HCT116 (cell line): Measurements from ENCODE around the gene TLCD3A. TPM values are rescaled to one million over a fixed set of nuclear protein-coding genes. Genes with fewer than 3 reads are reported as not detected.

Experiments
- ATAC-seq: fragments of 200-7000 bp; cut with Tn5 transposase; 2 replicates; pipeline ENCODE4 v1.9.1; 2020; ENCODE audit warnings: mild to moderate bottlenecking, moderate library complexity
- BruUV-seq: library from RNA; stranded (reverse); fragments of 400-500 nt; replicated peaks from 2 replicates; lab custom pipeline; 2021; lab: Mats Ljungman, UMichigan
- CTCF ChIA-PET: fragments of 300-600 bp; sonication (Branson Sonifier 250); formaldehyde crosslinking; loops from one replicate; lab custom pipeline; 2021; ENCODE audit warnings: antibody characterized with exemption; lab: Charles Lee
- POLR2A ChIA-PET: fragments of 300-600, 350-600 bp; sonication (Branson Sonifier 250); formaldehyde crosslinking; loops from one replicate; lab custom pipeline; 2021; ENCODE audit warnings: antibody characterized with exemption; lab: Charles Lee
- RAD21 ChIA-PET, 2 experiments: fragments of 300-600 bp; sonication (Branson Sonifier 250); formaldehyde crosslinking; loops; one replicate each; lab custom pipeline; 2023; ENCODE audit warnings: low total read pairs in 2 of 2; ENCODE audit not compliant: uncharacterized antibody in 2 of 2, unreplicated experiment in 2 of 2, low non-redundant PET in 1 of 2; lab: Charles Lee
- DNase-seq: peaks from one replicate; pipeline ENCODE4 v3.0.0-alpha.2; 2010; ENCODE audit warnings: low read depth, low spot score
- H2AFZ ChIP-seq: fragments of 200-600 bp; shearing (Covaris generic), sonication (generic); 2 replicates; pipeline ENCODE4 v1.6.1; 2017; ENCODE audit warnings: low read depth, mixed run types, mixed read lengths, antibody characterized with exemption, low read length; ENCODE audit not compliant: poor library complexity, severe bottlenecking
- H3K27ac ChIP-seq: 2 replicates; pipeline ENCODE4 v1.5.1; 2012; ENCODE audit warnings: low read depth, low read length
- H3K27me3 ChIP-seq: fragments of 200-600 bp; sonication (generic); 2 replicates; pipeline ENCODE4 v1.6.1; 2016; ENCODE audit warnings: mixed run types, low read length, mixed read lengths; ENCODE audit not compliant: insufficient read depth
- H3K36me3 ChIP-seq, 2 experiments: fragments of 200-500 bp in 1 of 2; fragments of 200-600 bp in 1 of 2; sonication (Bioruptor generic) in 1 of 2; sonication (generic) in 1 of 2; 2 replicates each; pipeline versions ENCODE4 v1.5.1 to v1.6.1; 2014 to 2016; ENCODE audit warnings: low read length in 2 of 2, inconsistent platforms in 1 of 2, mixed read lengths in 1 of 2, mixed run types in 1 of 2; ENCODE audit not compliant: insufficient read depth in 2 of 2, control insufficient read depth in 1 of 2
- H3K4me1 ChIP-seq, 2 experiments: fragments of 200-600 bp in 1 of 2; sonication (generic) in 1 of 2; 2 replicates each; pipeline versions ENCODE4 v1.5.1 to v1.6.1; 2012 to 2017; ENCODE audit warnings: low read length in 2 of 2, inconsistent platforms in 1 of 2, mild to moderate bottlenecking in 1 of 2, mixed read lengths in 1 of 2, mixed run types in 1 of 2, moderate library complexity in 1 of 2; ENCODE audit not compliant: insufficient read depth in 2 of 2, control insufficient read depth in 1 of 2
- H3K4me2 ChIP-seq: fragments of 200-600 bp; sonication (generic); 2 replicates; pipeline ENCODE4 v1.6.1; 2017; ENCODE audit warnings: mixed run types, low read length, mixed read lengths
- H3K4me3 ChIP-seq, 2 experiments: fragments of 200-600 bp in 1 of 2; sonication (generic) in 1 of 2; replicated peaks in 1 of 2; 2 replicates each; pipeline ENCODE4 v1.5.1; 2011 to 2016; ENCODE audit warnings: low read length in 2 of 2, control low read depth in 1 of 2, low read depth in 1 of 2, mild to moderate bottlenecking in 1 of 2, mixed read lengths in 1 of 2, mixed run types in 1 of 2
- H3K79me2 ChIP-seq: fragments of 200-600 bp; sonication (generic); 2 replicates; pipeline ENCODE4 v1.6.1; 2017; ENCODE audit warnings: mild to moderate bottlenecking, mixed run types, low read length, moderate library complexity, mixed read lengths; ENCODE audit not compliant: insufficient read depth
- H3K9ac ChIP-seq: fragments of 200-600 bp; sonication (generic); 2 replicates; pipeline ENCODE4 v1.6.1; 2016; ENCODE audit warnings: low read length, mixed read lengths
- H3K9me2 ChIP-seq: fragments of 200-600 bp; sonication (generic), shearing (Covaris generic); 2 replicates; pipeline ENCODE4 v1.6.1; 2017; ENCODE audit warnings: mixed run types, mild to moderate bottlenecking, moderate library complexity; ENCODE audit not compliant: insufficient read depth
- H3K9me3 ChIP-seq, 2 experiments: fragments of 200-500 bp in 1 of 2; fragments of 200-600 bp in 1 of 2; sonication (Bioruptor generic) in 1 of 2; sonication (generic) in 1 of 2; 2 replicates each; pipeline ENCODE4 v1.6.1; 2014 to 2017; ENCODE audit warnings: low read length in 2 of 2, mixed read lengths in 2 of 2, inconsistent platforms in 1 of 2, low read depth in 1 of 2, mild to moderate bottlenecking in 1 of 2, mixed run types in 1 of 2, moderate library complexity in 1 of 2; ENCODE audit not compliant: control insufficient read depth in 1 of 2, insufficient read depth in 1 of 2
- H4K20me1 ChIP-seq: fragments of 200-600 bp; sonication (generic), shearing (Covaris generic); 2 replicates; pipeline ENCODE4 v1.6.1; 2017; ENCODE audit warnings: mixed run types, mild to moderate bottlenecking, moderate library complexity; ENCODE audit not compliant: insufficient read depth
- EGR1 ChIP-seq: IDR thresholded peaks from 2 replicates; pipeline ENCODE4 v1.6.1; 2012; ENCODE audit warnings: low read depth
- ELF1 ChIP-seq: IDR thresholded peaks from 2 replicates; pipeline ENCODE4 v1.6.1; 2012; ENCODE audit warnings: low read depth, borderline replicate concordance
- EZH2 ChIP-seq: fragments of 200-600 bp; sonication (generic); IDR thresholded peaks from 2 replicates; pipeline ENCODE4 v1.6.1; 2017; ENCODE audit warnings: antibody characterized with exemption, mixed run types
- EZH2phosphoT487 ChIP-seq: fragments of 200-600 bp; IDR thresholded peaks from 2 replicates; pipeline ENCODE4 v1.6.1; 2018; ENCODE audit warnings: antibody characterized with exemption, borderline replicate concordance
- FOSL1 ChIP-seq: IDR thresholded peaks from 2 replicates; pipeline ENCODE4 v1.6.1; 2012; ENCODE audit warnings: low read depth
- JUND ChIP-seq: IDR thresholded peaks from 2 replicates; pipeline ENCODE4 v1.6.1; 2012
- MAX ChIP-seq: IDR thresholded peaks from 2 replicates; pipeline ENCODE4 v1.6.1; 2012
- POLR2A ChIP-seq: IDR thresholded peaks from 2 replicates; pipeline ENCODE4 v1.7.0; 2011; ENCODE audit warnings: borderline replicate concordance; ENCODE audit not compliant: insufficient read depth, insufficient read length; ENCODE audit errors: extremely low read depth
- POLR2AphosphoS5 ChIP-seq: IDR thresholded peaks from 2 replicates; pipeline ENCODE4 v1.6.1; 2011; ENCODE audit warnings: mild to moderate bottlenecking, low read depth, low read length, moderate library complexity
- RAD21 ChIP-seq: IDR thresholded peaks from 2 replicates; pipeline ENCODE4 v1.6.1; 2012; ENCODE audit warnings: low read depth, mild to moderate bottlenecking
- REST ChIP-seq: IDR thresholded peaks from 2 replicates; pipeline ENCODE4 v1.6.1; 2012; ENCODE audit warnings: low read depth
- SIN3A ChIP-seq: IDR thresholded peaks from 2 replicates; pipeline ENCODE4 v1.6.1; 2012; ENCODE audit warnings: low read depth
- SP1 ChIP-seq: IDR thresholded peaks from 2 replicates; pipeline ENCODE4 v1.6.1; 2012; ENCODE audit warnings: low read depth
- SRF ChIP-seq: IDR thresholded peaks from 2 replicates; pipeline ENCODE4 v1.6.1; 2012; ENCODE audit warnings: low read depth
- ZBTB33 ChIP-seq: IDR thresholded peaks from 2 replicates; pipeline ENCODE4 v1.6.1; 2011; ENCODE audit warnings: mild to moderate bottlenecking, low read length, moderate library complexity; ENCODE audit not compliant: insufficient replicate concordance; ENCODE audit errors: extremely low read depth
- ZFX ChIP-seq: fragments of 450-650 bp; IDR thresholded peaks from 2 replicates; pipeline ENCODE4 v1.6.1; 2017
- ZNF274 ChIP-seq: fragments of 200-500 bp; sonication (Bioruptor generic); IDR thresholded peaks from 2 replicates; pipeline ENCODE4 v1.6.1; 2014; ENCODE audit warnings: mild to moderate bottlenecking, low read depth, low read length, inconsistent platforms
- intact Hi-C: fragments of 100-400 bp; cut with micrococcal nuclease; formaldehyde crosslinking; loops from 2 replicates; pipeline ENCODE4 v1.10.0; 2022
- total RNA-seq: library from RNA; stranded (reverse); gene quantifications from one replicate; pipeline ENCODE4 v1.2.1, GENCODE V29; 2021; ENCODE audit not compliant: unreplicated experiment
- TF ChIP-seq, protein P1 (sequence below), 3 experiments: fragments of 200-600 bp in 1 of 3; sonication (generic) in 1 of 3; IDR thresholded peaks in 2 of 3; conservative IDR thresholded peaks in 1 of 3; 2 replicates each; pipeline ENCODE4 v1.5.1; 2012 to 2017; ENCODE audit warnings: low read depth in 2 of 3, low read length in 2 of 3, antibody characterized with exemption in 1 of 3, borderline replicate concordance in 1 of 3, control low read depth in 1 of 3, mild to moderate bottlenecking in 1 of 3, mixed read lengths in 1 of 3, mixed run types in 1 of 3, moderate library complexity in 1 of 3; ENCODE audit not compliant: insufficient read depth in 1 of 3
- TF ChIP-seq, protein P2 (sequence below): IDR thresholded peaks from 2 replicates; pipeline ENCODE4 v1.6.1; 2012

The TLCD3A gene
- total RNA-seq, 1 experiment from 2014 or later, result 26.0 TPM

DNA sequence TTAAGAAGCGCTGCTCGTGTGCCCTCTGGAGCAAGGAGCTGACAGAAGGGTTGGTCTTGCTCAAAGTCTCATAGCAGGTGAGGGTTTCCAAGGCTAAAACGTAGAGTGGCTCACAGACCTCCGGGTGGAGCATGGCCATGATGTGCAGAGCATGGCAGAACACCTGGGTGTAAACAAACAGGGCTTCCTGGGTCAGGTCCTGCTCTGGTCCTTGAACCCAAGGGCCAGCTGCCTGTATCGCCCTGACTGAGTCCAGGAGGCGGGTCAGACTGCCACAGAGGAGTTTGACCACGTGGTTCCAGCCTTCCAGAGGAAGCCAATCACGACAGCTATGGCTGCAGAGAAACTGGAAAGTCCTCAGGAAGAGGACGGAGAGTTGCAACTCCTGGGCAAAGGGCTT, 12.5 kb downstream of the TLCD3A start:
- no peaks in the 10 kb centered on the region for H3K27me3 ChIP-seq
- H2AFZ ChIP-seq, result no peak overlapping the region
- no peak overlapping the region for H3K4me2 ChIP-seq
- CTCF ChIA-PET, result no interaction called here
- H3K4me1 ChIP-seq, result no peaks in the 10 kb centered on the region; a peak in 1 of 4 replicates
- H3K79me2 ChIP-seq, result peaks cover 95% of the 10 kb centered on the region
- DNase-seq, result no peak
- H3K9me3 ChIP-seq, result no peaks in the 10 kb centered on the region
- H3K36me3 ChIP-seq, result peaks cover 53 to 83% of the 10 kb centered on the region in 2 experiments
- H3K27ac ChIP-seq, result no peak overlapping the region
- ATAC-seq, result no peak
- no peaks in the 10 kb centered on the region for H3K9me2 ChIP-seq
- RAD21 ChIA-PET, result no interaction called here
- no peak overlapping the region for H3K4me3 ChIP-seq
- H4K20me1 ChIP-seq, result peaks cover 14% of the 10 kb centered on the region; the same call in 1 of the 2 replicates
- TF ChIP-seq EGR1 (no peak), EZH2 (no peak), JUND (no peak), POLR2A (no peak), REST (no peak), MAX (no peak), ELF1 (no peak), SIN3A (no peak), ZBTB33 (no peak), ZNF274 (no peak), POLR2AphosphoS5 (no peak), SP1 (no peak), EZH2phosphoT487 (no peak), ZFX (no peak), SRF (no peak), FOSL1 (no peak), RAD21 (no peak)
- TF ChIP-seq, protein P1, sequence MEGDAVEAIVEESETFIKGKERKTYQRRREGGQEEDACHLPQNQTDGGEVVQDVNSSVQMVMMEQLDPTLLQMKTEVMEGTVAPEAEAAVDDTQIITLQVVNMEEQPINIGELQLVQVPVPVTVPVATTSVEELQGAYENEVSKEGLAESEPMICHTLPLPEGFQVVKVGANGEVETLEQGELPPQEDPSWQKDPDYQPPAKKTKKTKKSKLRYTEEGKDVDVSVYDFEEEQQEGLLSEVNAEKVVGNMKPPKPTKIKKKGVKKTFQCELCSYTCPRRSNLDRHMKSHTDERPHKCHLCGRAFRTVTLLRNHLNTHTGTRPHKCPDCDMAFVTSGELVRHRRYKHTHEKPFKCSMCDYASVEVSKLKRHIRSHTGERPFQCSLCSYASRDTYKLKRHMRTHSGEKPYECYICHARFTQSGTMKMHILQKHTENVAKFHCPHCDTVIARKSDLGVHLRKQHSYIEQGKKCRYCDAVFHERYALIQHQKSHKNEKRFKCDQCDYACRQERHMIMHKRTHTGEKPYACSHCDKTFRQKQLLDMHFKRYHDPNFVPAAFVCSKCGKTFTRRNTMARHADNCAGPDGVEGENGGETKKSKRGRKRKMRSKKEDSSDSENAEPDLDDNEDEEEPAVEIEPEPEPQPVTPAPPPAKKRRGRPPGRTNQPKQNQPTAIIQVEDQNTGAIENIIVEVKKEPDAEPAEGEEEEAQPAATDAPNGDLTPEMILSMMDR (IDR thresholded peaks at IDR 0.05 in 2 of 3, conservative IDR thresholded peaks at IDR 0.05 in 1 of 3; ENCODE audit: borderline replicate concordance in 1 of 3, insufficient read depth in 1 of 3, low read depth in 2 of 3, low read length in 2 of 3), result no peak
- TF ChIP-seq, protein P2, sequence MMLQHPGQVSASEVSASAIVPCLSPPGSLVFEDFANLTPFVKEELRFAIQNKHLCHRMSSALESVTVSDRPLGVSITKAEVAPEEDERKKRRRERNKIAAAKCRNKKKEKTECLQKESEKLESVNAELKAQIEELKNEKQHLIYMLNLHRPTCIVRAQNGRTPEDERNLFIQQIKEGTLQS, result no peak
- H3K9ac ChIP-seq, result no peak overlapping the region
- POLR2A ChIA-PET, result no interaction called here
- BruUV-seq, result no TSS peak
- intact Hi-C loops, result no loop called here
